ENCODE measurements around the gene MUC2. TPM values are rescaled to one million over a fixed set of nuclear protein-coding genes. Genes with fewer than 3 reads are reported as not detected.

MUC2 gene
- total and polyA plus RNA-seq, 9 of the 15 experiments (the other 6 are each of a cell fraction or from before 2014, with no cell fraction given) = under 0.01 to 0.18 TPM; not detected in 7

- TF ChIP-seq STAT5A (IDR thresholded peaks at IDR 0.05; ENCODE audit: borderline replicate concordance, low read length) (no peak), THAP12 (CRISPR knock-in tag; IDR thresholded peaks at IDR 0.05) (no peak)
Measured at GRCh38 chr11:1057806-1058205, 16.9 kb upstream of the MUC2 start (continued).

DNA sequence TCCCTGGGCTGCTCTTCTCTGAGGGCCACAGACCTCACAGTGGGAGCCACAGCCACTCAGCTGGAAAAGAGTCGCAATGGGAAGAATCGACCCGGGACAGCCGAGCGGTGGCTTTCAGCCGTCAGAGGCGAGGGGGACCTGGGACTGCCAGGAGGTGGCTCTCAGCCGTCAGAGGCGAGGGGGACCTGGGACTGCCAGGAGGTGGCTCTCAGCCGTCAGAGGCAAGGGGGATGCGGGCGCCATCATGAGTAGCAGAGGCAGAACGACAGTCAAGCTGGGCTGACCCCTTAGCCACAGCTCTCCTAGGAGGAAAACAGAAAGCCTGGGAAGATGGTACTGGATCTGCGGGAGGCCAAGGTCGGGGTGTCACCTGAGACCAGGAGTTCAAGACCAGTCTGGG, 14.9 kb upstream of the MUC2 start:
- no peak overlapping the region for H3K9ac ChIP-seq (ENCODE audit: insufficient read depth in 1 of 2, low read depth in 2 of 2, low read length in 2 of 2)
- intact Hi-C loops (cut with micrococcal nuclease) = no loop called here
- in situ Hi-C loops (cut with MboI) = no loop called here
- TF ChIP-seq ILK (tag; IDR thresholded peaks at IDR 0.05; ENCODE audit: borderline replicate concordance, low read depth) (no peak), UBTF (IDR thresholded peaks at IDR 0.05; ENCODE audit: borderline replicate concordance in 1 of 2, low read depth in 2 of 2, low read length in 2 of 2) (0 out of 4 replicates have a peak, but pooled peaks of 1 of the 2 experiments have one; percentile 46), ZBTB2 (IDR thresholded peaks at IDR 0.05) (no peak), ZNF124 (CRISPR knock-in tag; IDR thresholded peaks at IDR 0.05) (no peak), BCL6 (CRISPR knock-in tag; IDR thresholded peaks at IDR 0.05) (no peak), TCF3 (CRISPR knock-in tag; IDR thresholded peaks at IDR 0.05) (no peak), KAT8 (IDR thresholded peaks at IDR 0.05; ENCODE audit: low read depth) (no peak), ZNF274 (IDR thresholded peaks at IDR 0.05; ENCODE audit: borderline replicate concordance, low read depth, low read length) (no peak), ZNF707 (CRISPR knock-in tag; conservative IDR thresholded peaks at IDR 0.05) (no peak), XRCC4 (IDR thresholded peaks at IDR 0.05; ENCODE audit: extremely low read depth, insufficient read depth, insufficient read length) (no peak), TAF7 (tag; IDR thresholded peaks at IDR 0.05) (no peak), ZNF121 (CRISPR knock-in tag; conservative IDR thresholded peaks at IDR 0.05) (no peak)
- TF ChIP-seq, protein P1, sequence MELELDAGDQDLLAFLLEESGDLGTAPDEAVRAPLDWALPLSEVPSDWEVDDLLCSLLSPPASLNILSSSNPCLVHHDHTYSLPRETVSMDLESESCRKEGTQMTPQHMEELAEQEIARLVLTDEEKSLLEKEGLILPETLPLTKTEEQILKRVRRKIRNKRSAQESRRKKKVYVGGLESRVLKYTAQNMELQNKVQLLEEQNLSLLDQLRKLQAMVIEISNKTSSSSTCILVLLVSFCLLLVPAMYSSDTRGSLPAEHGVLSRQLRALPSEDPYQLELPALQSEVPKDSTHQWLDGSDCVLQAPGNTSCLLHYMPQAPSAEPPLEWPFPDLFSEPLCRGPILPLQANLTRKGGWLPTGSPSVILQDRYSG (tag; conservative IDR thresholded peaks at IDR 0.05; ENCODE audit: low read depth) = no peak

More for the DNA sequence above, 14.9 kb upstream of the MUC2 start:
- Histone ChIP-seq H3K27me3 (ENCODE audit: control insufficient read depth in 2 of 2, insufficient read depth in 2 of 2, low read length in 2 of 2) (peaks cover 32 to 68% of the 10 kb centered on the region in 2 experiments), H4K20me1 (replicated peaks; ENCODE audit: control insufficient read depth, insufficient read depth, low read length) (peaks cover 1% of the 10 kb centered on the region; the same call in 1 of the 2 replicates), H3K4me2 (ENCODE audit: insufficient read depth, low read length) (no peak overlapping the region), H3K27ac (ENCODE audit: extremely low read depth, low read depth, low read length) (no peak overlapping the region), H2AFZ (ENCODE audit: low read depth, low read length) (no peak overlapping the region), H3K9me3 (replicated peaks; ENCODE audit: control insufficient read depth, insufficient read depth, low read depth, low read length) (peaks cover 5% of the 10 kb centered on the region), H3K4me3 (no peak overlapping the region), H3K9me1 (ENCODE audit: control insufficient read depth, insufficient read depth, low read length) (no peaks in the 10 kb centered on the region), H3K4me1 (replicated peaks in 1 of 2; ENCODE audit: control insufficient read depth in 2 of 2, insufficient read depth in 2 of 2, low read length in 2 of 2) (peaks cover 0 to 14% of the 10 kb centered on the region in 2 experiments; a peak in 2 of 5 replicates), H3K36me3 (ENCODE audit: control insufficient read depth, insufficient read depth, low read length) (no peaks in the 10 kb centered on the region), H3K79me2 (ENCODE audit: control insufficient read depth, insufficient read depth, low read length) (no peaks in the 10 kb centered on the region)
- 6% methylated on average over 12 of the region's 15 CpGs for WGBS (ENCODE audit: insufficient coverage, low coverage, missing lambda C conversion rate)
- FAIRE-seq (no peak), DNase-seq (ENCODE audit: extremely low read depth in 1 of 4, low spot score in 3 of 4) (peak in 1 of 4 experiments; percentile 37), ATAC-seq (peak; percentile 83)
- ChIA-PET CTCF (ENCODE audit: low intra/inter-chr PET ratio) (no interaction called here), POLR2A (interaction anchor here (0.7 to 1.0 kb wide), 2 partner anchors 8 to 12 kb away, joined by 3 to 4 read pairs; no protein-coding TSS in a partner anchor)
- BruUV-seq (replicated peaks) = no TSS peak
